ENCODE measurements around the gene APOA4.

The APOA4 gene

DNA sequence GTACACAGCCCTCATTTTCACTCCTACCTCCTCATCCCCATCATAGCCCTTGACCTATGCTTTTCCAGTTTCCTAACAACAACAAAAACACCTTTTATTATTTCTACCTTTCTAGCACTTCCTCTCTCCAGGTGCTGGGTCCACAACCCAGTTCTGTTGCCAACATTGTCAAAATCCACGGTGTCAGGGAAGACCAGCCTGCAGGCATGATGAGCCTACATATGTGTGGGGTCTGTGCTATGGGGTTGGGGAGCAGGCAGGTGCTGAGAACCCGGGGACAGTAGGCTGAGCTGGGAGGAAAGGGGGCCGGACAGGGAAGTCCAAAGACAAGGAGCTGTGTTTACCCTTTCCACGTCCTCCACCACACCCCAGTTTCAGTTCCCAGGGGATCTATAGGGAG is 34.6 kb downstream of the APOA4 start:
- TF ChIP-seq CTCF (conservative IDR thresholded peaks at IDR 0.05; ENCODE audit: low read depth, low read length), result no peak
- DNase-seq (ENCODE audit: low read depth), result no peak
- H3K4me3 ChIP-seq (ENCODE audit: low read depth, low read length), result peak overlapping the region; percentile 82

- DNase-seq (ENCODE audit: low read depth), result peak; percentile 60
- TF ChIP-seq CTCF (conservative IDR thresholded peaks at IDR 0.05; ENCODE audit: low read depth, low read length), result no peak
- H3K4me3 ChIP-seq (ENCODE audit: low read depth, low read length), result peak within 1 kb of the TSS; percentile 82
These were observed 35.2 kb downstream of the APOA4 start, which contains the start of gene ZPR1 for GRCh38 chr11:116787786-116788486. Gene ZPR1, minus strand, starts transcription at chr11:116788023. Its CDS starts 33 bp downstream, at chr11:116787990.

- TF ChIP-seq CTCF (conservative IDR thresholded peaks at IDR 0.05; ENCODE audit: low read depth, low read length), result no peak
- peak; percentile 10 for DNase-seq (ENCODE audit: low read depth)
- peak overlapping the region; percentile 82 for H3K4me3 ChIP-seq (ENCODE audit: low read depth, low read length)
These were observed 35.7 kb downstream of the APOA4 start for GRCh38 chr11:116787436-116787785.

GRCh38 chr11:116786966-116787365 is 36.1 kb downstream of the APOA4 start:
- no peak for DNase-seq (ENCODE audit: low read depth)
- TF ChIP-seq CTCF (conservative IDR thresholded peaks at IDR 0.05; ENCODE audit: low read depth, low read length), result no peak
- peak overlapping the region; percentile 82 for H3K4me3 ChIP-seq (ENCODE audit: low read depth, low read length)

DNA sequence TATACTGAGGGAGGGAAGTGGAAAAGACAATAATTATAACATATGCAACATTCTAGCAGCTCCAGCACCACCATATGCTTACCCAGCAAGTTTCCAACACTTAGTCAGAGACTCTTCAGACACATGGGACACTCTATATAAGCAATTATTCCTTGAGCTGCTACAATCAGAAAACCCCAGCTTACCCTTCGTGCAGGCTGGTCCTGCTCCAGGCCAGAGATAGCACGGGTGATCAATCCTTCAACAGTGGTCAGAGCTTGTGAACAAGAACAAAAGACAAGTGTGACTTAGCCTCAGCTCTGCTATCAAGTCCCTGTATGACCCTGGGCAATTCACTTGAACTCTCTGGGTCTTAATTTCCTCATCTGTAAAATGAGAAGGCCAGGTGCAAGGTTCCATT is 36.8 kb downstream of the APOA4 start:
- TF ChIP-seq CTCF (conservative IDR thresholded peaks at IDR 0.05; ENCODE audit: low read depth, low read length), result no peak
- no peak overlapping the region for H3K4me3 ChIP-seq (ENCODE audit: low read depth, low read length)
- DNase-seq (ENCODE audit: low read depth), result no peak

- TF ChIP-seq CTCF (conservative IDR thresholded peaks at IDR 0.05; ENCODE audit: low read depth, low read length), result no peak
- H3K4me3 ChIP-seq (ENCODE audit: low read depth, low read length), result no peak overlapping the region
- peak; percentile 46 for DNase-seq (ENCODE audit: low read depth)
These were observed 40.4 kb downstream of the APOA4 start for GRCh38 chr11:116782728-116783127.

DNA sequence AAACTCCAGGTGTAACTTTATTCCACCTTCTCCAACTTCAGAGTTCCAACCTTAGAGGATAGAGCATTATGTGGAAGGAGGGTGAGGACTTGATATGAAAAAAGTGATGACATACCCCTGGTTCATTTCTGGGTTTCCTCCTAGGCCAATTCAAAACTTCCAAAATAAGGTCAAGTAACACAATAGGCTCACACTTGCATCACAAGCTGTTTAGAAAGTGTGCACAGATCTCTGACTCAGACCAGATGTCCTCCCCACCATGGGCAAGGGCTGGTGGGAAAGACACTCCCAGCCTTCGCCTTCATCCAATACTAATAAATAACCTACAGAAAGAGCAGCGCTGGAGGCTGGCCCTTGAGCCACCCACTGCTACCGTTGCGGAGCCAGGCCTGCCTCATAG is 44.5 kb downstream of the APOA4 start:
- no peak for TF ChIP-seq CTCF (conservative IDR thresholded peaks at IDR 0.05; ENCODE audit: low read depth, low read length)
- H3K4me3 ChIP-seq (ENCODE audit: low read depth, low read length), result no peak overlapping the region
- no peak for DNase-seq (ENCODE audit: low read depth)
